ENCODE data around the gene AAMP. TPM values are rescaled to one million over a fixed set of nuclear protein-coding genes. Genes with fewer than 3 reads are reported as not detected.

The AAMP gene
- total RNA-seq, 2 donors from 2014 or later: 95.9 to 97.5 TPM

DNA sequence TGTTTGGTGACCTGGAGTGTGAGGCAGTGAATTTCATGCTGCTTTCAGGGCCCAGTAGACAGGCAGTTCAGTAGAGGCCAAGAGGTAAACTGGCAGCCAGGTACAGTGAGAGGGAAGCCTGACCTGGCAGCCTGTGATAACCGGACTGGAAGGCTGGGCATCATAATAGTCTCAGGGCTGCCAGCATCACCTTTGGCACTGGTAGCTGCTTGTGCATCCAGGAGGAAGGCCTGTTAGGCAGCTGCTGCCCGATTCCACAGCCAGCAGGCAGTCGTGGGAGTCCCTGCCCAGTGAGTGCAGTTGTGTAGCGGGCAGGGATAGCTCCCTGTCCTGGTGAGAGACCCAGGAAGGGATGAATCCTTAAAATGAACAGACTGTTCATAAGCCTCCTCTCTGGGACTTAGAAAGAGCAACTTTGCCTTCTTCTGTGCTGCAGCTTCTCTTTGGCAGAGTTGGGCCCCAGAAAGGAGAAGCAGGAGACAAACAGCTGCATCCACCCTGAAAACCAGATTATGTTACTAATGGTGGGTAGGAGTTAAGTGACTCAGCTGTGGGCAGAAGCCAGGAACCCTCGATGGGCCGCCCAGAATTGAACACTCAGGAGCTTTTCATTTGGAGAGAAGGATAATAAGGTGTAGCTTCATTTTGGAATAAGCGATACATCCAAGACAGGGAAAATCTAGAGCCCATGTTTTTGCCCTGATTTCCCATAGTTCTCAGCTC, 17.3 kb downstream of the AAMP start:
- H3K27me3 ChIP-seq (replicated peaks; ENCODE audit: insufficient read depth): no peaks in the 10 kb centered on the region
- no peaks in the 10 kb centered on the region for H3K4me1 ChIP-seq (ENCODE audit: control insufficient read depth in 1 of 2, low read depth in 2 of 2)
- DNase-seq (ENCODE audit: low spot score) (no peak), ATAC-seq (ENCODE audit: insufficient number of reproducible peaks, low FRiP score, low read depth) (no peak)
- peaks cover 75% of the 10 kb centered on the region for H3K36me3 ChIP-seq
- peak overlapping the region in 1 of 2 donors; percentile 12 for H3K27ac ChIP-seq
- TF ChIP-seq, protein P1, sequence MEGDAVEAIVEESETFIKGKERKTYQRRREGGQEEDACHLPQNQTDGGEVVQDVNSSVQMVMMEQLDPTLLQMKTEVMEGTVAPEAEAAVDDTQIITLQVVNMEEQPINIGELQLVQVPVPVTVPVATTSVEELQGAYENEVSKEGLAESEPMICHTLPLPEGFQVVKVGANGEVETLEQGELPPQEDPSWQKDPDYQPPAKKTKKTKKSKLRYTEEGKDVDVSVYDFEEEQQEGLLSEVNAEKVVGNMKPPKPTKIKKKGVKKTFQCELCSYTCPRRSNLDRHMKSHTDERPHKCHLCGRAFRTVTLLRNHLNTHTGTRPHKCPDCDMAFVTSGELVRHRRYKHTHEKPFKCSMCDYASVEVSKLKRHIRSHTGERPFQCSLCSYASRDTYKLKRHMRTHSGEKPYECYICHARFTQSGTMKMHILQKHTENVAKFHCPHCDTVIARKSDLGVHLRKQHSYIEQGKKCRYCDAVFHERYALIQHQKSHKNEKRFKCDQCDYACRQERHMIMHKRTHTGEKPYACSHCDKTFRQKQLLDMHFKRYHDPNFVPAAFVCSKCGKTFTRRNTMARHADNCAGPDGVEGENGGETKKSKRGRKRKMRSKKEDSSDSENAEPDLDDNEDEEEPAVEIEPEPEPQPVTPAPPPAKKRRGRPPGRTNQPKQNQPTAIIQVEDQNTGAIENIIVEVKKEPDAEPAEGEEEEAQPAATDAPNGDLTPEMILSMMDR (IDR thresholded peaks at IDR 0.05): no peak
- no peaks in the 10 kb centered on the region for H3K9me3 ChIP-seq
- no peak overlapping the region for H3K4me3 ChIP-seq

DNA sequence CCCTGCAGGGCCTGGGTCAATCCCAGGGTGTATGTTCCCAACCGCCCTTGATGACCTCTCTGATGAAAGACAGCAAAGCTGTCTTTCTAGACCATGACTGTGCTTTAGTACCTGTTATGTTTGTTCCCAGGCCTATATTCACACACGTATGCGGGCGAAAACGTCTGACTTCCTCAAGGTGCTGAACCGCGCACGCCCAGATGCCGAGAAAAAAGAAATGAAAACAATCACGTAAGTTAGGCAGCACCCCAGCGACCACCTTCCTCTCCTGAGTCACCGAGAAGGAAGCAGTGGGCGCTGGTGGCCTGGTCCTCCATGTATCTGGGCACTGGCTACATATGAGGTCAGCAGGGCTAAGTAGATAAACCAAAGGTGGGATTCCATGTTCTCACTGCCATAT, 20.2 kb downstream of the AAMP start:
- no peaks in the 10 kb centered on the region for H3K4me1 ChIP-seq (ENCODE audit: control insufficient read depth in 1 of 2, low read depth in 2 of 2)
- H3K9me3 ChIP-seq: no peaks in the 10 kb centered on the region
- no peak overlapping the region for H3K4me3 ChIP-seq
- H3K27me3 ChIP-seq (replicated peaks; ENCODE audit: insufficient read depth): no peaks in the 10 kb centered on the region
- H3K36me3 ChIP-seq: peaks cover 97% of the 10 kb centered on the region
- ATAC-seq (ENCODE audit: insufficient number of reproducible peaks, low FRiP score, low read depth) (no peak), DNase-seq (ENCODE audit: low spot score) (no peak)
- no peak overlapping the region for H3K27ac ChIP-seq
- TF ChIP-seq, protein P1 (IDR thresholded peaks at IDR 0.05): no peak

DNA sequence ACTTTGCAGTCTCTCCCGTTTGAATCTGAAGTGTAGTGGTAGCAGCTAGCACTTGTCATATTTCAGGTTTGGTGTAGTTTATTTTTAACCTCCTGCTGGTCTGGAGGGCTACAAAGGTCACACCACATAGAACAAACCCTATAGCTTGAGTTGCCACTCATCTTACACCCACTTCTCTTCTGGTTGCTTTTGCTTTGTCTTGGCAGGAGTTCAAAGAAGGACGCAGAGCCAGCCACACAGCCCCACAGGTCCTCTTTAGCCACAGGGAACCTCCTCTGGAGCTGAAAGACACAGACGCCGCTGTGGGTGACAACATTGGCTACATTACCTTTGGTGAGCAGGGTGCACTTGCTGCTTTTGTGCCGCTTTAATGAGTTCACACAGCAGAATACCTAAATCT, 24.7 kb downstream of the AAMP start:
- H3K4me3 ChIP-seq: no peak overlapping the region
- peaks cover 14 to 21% of the 10 kb centered on the region in 2 donors for H3K4me1 ChIP-seq (ENCODE audit: control insufficient read depth in 1 of 2, low read depth in 2 of 2)
- TF ChIP-seq, protein P1 (IDR thresholded peaks at IDR 0.05): no peak
- H3K27me3 ChIP-seq (replicated peaks; ENCODE audit: insufficient read depth): no peaks in the 10 kb centered on the region
- no peak for DNase-seq (ENCODE audit: low spot score)
- no peak for ATAC-seq (ENCODE audit: insufficient number of reproducible peaks, low FRiP score, low read depth)
- H3K27ac ChIP-seq: no peak overlapping the region
- H3K9me3 ChIP-seq: no peaks in the 10 kb centered on the region
- H3K36me3 ChIP-seq: peaks cover 74% of the 10 kb centered on the region

DNA sequence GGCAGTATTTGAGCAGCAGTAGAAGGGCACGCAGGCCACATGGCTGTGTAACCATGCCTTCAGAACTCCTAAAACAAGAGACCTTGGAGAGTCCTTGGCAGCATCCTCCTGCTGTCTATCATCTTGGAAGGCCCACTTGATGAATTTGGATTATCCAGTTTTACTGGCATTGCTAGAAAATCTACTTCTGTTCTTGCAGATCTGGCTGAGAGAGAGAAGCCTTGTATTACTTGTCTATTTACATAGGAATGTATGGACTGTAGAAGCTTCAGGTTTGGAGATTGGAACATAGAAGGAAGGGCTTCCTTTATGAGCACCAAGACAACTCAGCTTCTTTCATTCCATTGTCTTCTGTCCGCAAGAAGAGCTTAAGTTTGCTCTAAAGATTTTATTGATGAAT, 25.3 kb downstream of the AAMP start:
- H3K4me3 ChIP-seq: no peak overlapping the region
- ATAC-seq (ENCODE audit: insufficient number of reproducible peaks, low FRiP score, low read depth) (no peak), DNase-seq (ENCODE audit: low spot score) (no peak)
- H3K27me3 ChIP-seq (replicated peaks; ENCODE audit: insufficient read depth): no peaks in the 10 kb centered on the region
- H3K36me3 ChIP-seq: peaks cover 74% of the 10 kb centered on the region
- TF ChIP-seq, protein P1 (IDR thresholded peaks at IDR 0.05): no peak
- H3K4me1 ChIP-seq (ENCODE audit: control insufficient read depth in 1 of 2, low read depth in 2 of 2): peaks cover 14 to 21% of the 10 kb centered on the region in 2 donors
- no peaks in the 10 kb centered on the region for H3K9me3 ChIP-seq
- no peak overlapping the region for H3K27ac ChIP-seq

DNA sequence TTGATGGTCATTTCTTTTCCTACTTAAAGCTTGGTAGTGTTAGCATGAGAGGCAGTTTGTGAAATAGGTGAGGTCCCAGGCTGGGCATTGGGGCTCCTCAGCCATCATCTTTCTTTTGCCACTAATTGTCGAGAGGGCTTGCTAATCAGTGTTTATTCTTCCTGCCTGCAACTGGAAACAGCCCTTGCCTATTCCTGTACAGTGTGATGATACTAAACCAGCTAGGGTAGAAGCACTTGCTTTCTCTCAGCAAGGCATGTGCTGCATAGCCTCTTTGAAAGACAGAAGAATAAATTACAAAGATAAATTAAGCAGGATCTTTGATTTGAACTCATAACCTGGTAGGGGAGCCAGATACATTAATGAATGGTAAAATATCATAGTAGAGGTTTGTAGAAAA, 25.7 kb downstream of the AAMP start:
- peaks cover 14 to 21% of the 10 kb centered on the region in 2 donors for H3K4me1 ChIP-seq (ENCODE audit: control insufficient read depth in 1 of 2, low read depth in 2 of 2)
- no peak for ATAC-seq (ENCODE audit: insufficient number of reproducible peaks, low FRiP score, low read depth)
- TF ChIP-seq, protein P1 (IDR thresholded peaks at IDR 0.05): no peak
- no peaks in the 10 kb centered on the region for H3K27me3 ChIP-seq (replicated peaks; ENCODE audit: insufficient read depth)
- H3K9me3 ChIP-seq: no peaks in the 10 kb centered on the region
- no peak overlapping the region for H3K4me3 ChIP-seq
- no peak overlapping the region for H3K27ac ChIP-seq
- no peak for DNase-seq (ENCODE audit: low spot score)
- H3K36me3 ChIP-seq: peaks cover 74% of the 10 kb centered on the region

Data from thoracic aorta (tissue), 2 donors.